ENCODE data around the gene ATF3. TPM values are rescaled to one million over a fixed set of nuclear protein-coding genes. Genes with fewer than 3 reads are reported as not detected.
A peak's percentile ranks its signal among the peaks of the same experiment; 100 is the strongest.

ATF3 gene
- total and polyA plus RNA-seq, 4 donors: 22.7 to 265 (median 44.5) TPM

DNA sequence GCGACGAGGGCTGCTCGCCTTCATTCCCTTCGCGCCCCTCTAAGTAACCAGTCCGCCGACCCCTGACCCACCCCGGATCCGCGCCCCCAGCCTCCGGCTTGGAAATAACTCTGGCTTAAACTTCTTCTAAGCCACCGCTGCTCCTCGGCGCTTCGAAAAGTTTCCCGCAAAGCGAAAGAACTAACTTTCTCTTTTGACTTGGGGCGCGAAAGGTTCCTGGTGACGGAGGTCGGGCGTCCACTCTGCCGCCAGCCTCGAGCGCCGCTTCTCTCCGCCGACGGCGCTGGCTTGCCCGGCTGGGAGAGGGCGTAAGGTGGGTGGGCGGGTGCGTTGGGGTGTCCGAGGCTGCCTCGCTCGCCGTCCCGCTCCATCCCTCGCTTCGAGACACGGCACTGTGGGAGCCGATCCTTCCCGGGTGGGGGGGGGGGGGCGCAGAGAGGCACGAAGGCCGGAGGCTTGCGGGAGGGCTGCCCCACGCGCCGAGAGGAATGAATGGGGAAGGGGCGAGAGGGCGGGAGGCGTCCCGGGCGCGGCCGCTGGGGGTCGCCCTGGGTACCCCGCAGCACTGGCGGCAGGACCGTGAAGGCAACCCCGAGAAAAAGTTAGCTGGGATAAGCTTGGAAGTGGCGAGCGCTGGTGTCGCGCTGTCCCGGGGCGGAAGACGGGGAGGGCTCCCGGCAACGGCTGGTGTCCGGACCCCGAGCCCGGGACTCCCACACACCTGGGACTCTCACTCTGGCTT lies 569 bp downstream of the ATF3 start:
- peak; percentile 49 for ATAC-seq (ENCODE audit: low FRiP score)
- Histone ChIP-seq H3K36me3 (ENCODE audit: control insufficient read depth in 1 of 2, insufficient read depth in 2 of 2, low read length in 1 of 2) (no peaks in the 10 kb centered on the region), H3K9me3 (ENCODE audit: control insufficient read depth, low read length) (no peaks in the 10 kb centered on the region), H3K4me1 (ENCODE audit: control insufficient read depth in 1 of 2, insufficient read depth in 2 of 2, low read length in 2 of 2) (peaks cover 9 to 13% of the 10 kb centered on the region in 2 donors), H3K27ac (ENCODE audit: low read depth in 1 of 2, low read length in 2 of 2) (peak overlapping the region; percentile 81 to 92), H3K27me3 (ENCODE audit: control insufficient read depth in 1 of 2, insufficient read depth in 2 of 2, low read length in 1 of 2) (peaks cover 0 to 2% of the 10 kb centered on the region in 2 donors), H3K4me3 (ENCODE audit: low read length in 2 of 2) (peak overlapping the region; percentile 87 to 92)
- peak; percentile 77 to 86 for DNase-seq
- intact Hi-C loops (cut with DNase I): loop anchor here (2.0 to 5.0 kb wide), 3 partner anchors 48 to 132 kb away; no protein-coding TSS in a partner anchor
- WGBS, 2 donors: 0 to 1% methylated on average over 59 to 75 of the region's 75 CpGs

DNA sequence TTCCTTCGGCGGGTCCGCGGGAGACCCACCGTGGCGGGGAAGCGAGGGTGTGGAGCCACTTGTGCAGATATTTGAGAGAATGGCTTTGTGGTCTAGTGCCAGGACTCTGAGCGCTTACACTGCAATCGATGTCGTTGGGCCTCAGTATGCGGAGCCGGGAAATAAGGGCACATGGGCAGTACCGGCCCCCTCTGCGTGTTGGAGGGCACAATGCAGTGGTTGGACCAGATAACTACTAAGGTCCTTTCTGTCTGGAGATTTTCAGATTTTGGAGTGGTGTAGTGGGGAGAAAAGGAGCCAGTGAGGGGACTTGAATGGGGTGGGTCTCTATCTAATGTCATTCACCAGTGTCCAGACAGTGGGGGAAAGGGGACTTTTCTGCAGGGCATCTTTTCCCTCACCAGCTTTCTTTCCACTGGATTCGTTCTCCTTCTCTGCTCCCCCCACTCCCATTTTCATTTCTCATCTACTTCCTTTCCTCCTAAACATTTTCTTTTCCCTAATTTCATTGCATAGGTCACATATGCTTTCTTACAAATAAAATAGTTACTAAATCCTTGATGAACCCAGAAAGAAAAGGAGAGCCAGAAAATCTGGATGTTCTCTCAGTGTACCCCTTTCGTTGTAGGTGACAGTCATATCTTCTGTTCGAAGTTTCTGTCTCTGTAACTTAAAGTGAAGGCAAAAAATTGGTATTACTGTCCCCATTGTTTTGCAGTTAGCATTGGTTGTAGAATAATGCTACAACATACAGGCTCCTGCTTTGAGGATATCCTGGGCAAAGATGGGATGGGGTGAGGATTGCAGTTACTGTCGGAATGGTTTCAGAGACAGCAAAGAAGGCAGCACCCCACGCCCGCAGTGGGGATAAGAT lies 1.4 kb downstream of the ATF3 start:
- Histone ChIP-seq H3K9me3 (ENCODE audit: control insufficient read depth, low read length) (no peaks in the 10 kb centered on the region), H3K4me1 (ENCODE audit: control insufficient read depth in 1 of 2, insufficient read depth in 2 of 2, low read length in 2 of 2) (peaks cover 9 to 13% of the 10 kb centered on the region in 2 donors), H3K27ac (ENCODE audit: low read depth in 1 of 2, low read length in 2 of 2) (peak overlapping the region in 1 of 2 donors; percentile 92), H3K4me3 (ENCODE audit: low read length in 2 of 2) (peak overlapping the region; percentile 87 to 92), H3K27me3 (ENCODE audit: control insufficient read depth in 1 of 2, insufficient read depth in 2 of 2, low read length in 1 of 2) (peaks cover 0 to 2% of the 10 kb centered on the region in 2 donors), H3K36me3 (ENCODE audit: control insufficient read depth in 1 of 2, insufficient read depth in 2 of 2, low read length in 1 of 2) (no peaks in the 10 kb centered on the region)
- 19% methylated on average over 20 of the region's 20 CpGs for WGBS, 2 donors
- no peak for ATAC-seq (ENCODE audit: low FRiP score)
- intact Hi-C loops (cut with DNase I): loop anchor here (2.0 to 5.0 kb wide), 3 partner anchors 49 to 133 kb away; no protein-coding TSS in a partner anchor
- no peak for DNase-seq

DNA sequence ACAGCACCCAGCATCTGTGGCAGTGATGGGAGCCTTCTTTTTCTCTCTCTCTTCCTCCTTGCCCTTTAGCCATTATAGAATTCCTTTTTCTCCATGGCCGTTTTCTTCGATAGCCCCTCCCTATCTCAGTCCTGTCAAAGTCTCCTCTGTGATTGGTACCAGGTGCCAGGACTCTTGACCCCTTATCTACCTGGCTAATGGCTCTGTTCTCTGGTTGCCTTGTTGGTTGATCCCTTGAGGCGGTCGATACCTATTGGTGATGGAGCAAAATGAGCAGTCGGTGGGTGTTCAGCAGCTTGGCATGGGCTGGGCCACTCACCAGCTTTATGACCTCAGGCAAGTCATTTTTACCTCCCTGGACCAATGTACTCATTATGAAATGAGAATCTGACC lies 2.0 kb downstream of the ATF3 start:
- Histone ChIP-seq H3K9me3 (ENCODE audit: control insufficient read depth, low read length) (no peaks in the 10 kb centered on the region), H3K36me3 (ENCODE audit: control insufficient read depth in 1 of 2, insufficient read depth in 2 of 2, low read length in 1 of 2) (no peaks in the 10 kb centered on the region), H3K4me1 (ENCODE audit: control insufficient read depth in 1 of 2, insufficient read depth in 2 of 2, low read length in 2 of 2) (peaks cover 8 to 13% of the 10 kb centered on the region in 2 donors), H3K27ac (ENCODE audit: low read depth in 1 of 2, low read length in 2 of 2) (no peak overlapping the region), H3K4me3 (ENCODE audit: low read length in 2 of 2) (peak overlapping the region in 1 of 2 donors; percentile 87), H3K27me3 (ENCODE audit: control insufficient read depth in 1 of 2, insufficient read depth in 2 of 2, low read length in 1 of 2) (peaks cover 0 to 2% of the 10 kb centered on the region in 2 donors)
- 79 to 80% methylated on average over 5 of the region's 5 CpGs for WGBS, 2 donors
- ATAC-seq (ENCODE audit: low FRiP score) (no peak), DNase-seq (no peak)
- intact Hi-C loops (cut with DNase I): no loop called here

DNA sequence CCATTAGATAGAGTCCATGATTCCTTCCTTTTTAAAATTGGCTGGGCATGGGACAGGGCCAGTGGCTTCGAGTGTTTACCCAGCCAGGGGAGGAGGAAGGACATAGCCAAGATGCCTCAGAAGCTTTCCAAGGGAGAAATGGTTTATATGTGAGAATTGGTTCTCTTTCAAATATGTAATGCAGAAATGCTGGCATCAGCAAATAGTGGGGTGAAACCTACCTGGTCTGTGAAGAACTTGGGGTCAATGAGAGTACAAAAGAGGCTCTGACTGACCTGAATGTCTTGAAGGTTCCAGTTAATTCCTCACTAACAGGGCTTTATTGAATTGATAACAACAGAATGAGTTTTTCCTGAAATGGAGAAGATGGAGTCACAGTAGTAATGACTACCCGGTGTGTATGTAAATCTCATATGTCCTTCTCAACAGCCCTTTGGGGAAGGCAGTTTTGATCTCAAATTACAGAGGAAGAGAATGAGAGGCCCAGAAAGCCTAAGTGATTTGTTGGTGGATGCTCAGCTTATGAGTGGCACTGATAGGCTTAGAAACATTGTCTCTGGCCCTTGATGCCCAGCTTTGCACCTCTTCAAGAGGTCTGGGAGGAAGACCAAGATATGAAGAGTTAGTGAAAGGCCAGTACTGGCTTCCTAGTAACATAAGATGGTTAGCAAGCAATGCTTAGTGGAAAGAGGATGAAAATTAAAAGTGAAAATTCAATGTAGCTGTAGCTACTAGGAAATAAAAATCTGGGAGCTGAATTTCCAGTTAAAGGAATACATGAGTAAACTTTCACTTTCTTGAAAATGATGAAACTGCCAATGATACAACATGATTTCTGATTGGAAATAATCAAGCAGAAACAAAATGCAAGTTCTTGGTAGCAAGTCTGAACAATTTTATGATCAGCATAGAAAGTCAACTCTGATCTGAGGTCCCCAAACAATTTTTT lies 2.7 kb downstream of the ATF3 start:
- ATAC-seq (ENCODE audit: low FRiP score) (no peak), DNase-seq (no peak)
- H3K27me3 ChIP-seq (ENCODE audit: control insufficient read depth in 1 of 2, insufficient read depth in 2 of 2, low read length in 1 of 2): peaks cover 0 to 2% of the 10 kb centered on the region in 2 donors
- no peaks in the 10 kb centered on the region for H3K36me3 ChIP-seq (ENCODE audit: control insufficient read depth in 1 of 2, insufficient read depth in 2 of 2, low read length in 1 of 2)
- intact Hi-C loops (cut with DNase I): no loop called here
- H3K27ac ChIP-seq (ENCODE audit: low read depth in 1 of 2, low read length in 2 of 2): no peak overlapping the region
- peaks cover 7 to 8% of the 10 kb centered on the region in 2 donors for H3K4me1 ChIP-seq (ENCODE audit: control insufficient read depth in 1 of 2, insufficient read depth in 2 of 2, low read length in 2 of 2)
- 62 to 65% methylated on average over 2 of the region's 2 CpGs for WGBS, 2 donors
- no peaks in the 10 kb centered on the region for H3K9me3 ChIP-seq (ENCODE audit: control insufficient read depth, low read length)
- no peak overlapping the region for H3K4me3 ChIP-seq (ENCODE audit: low read length in 2 of 2)

- DNase-seq (no peak), ATAC-seq (ENCODE audit: low FRiP score) (no peak)
- Histone ChIP-seq H3K4me1 (ENCODE audit: control insufficient read depth in 1 of 2, insufficient read depth in 2 of 2, low read length in 2 of 2) (peaks cover 6 to 8% of the 10 kb centered on the region in 2 donors), H3K9me3 (ENCODE audit: control insufficient read depth, low read length) (no peaks in the 10 kb centered on the region), H3K4me3 (ENCODE audit: low read length in 2 of 2) (no peak overlapping the region), H3K27ac (ENCODE audit: low read depth in 1 of 2, low read length in 2 of 2) (no peak overlapping the region), H3K27me3 (ENCODE audit: control insufficient read depth in 1 of 2, insufficient read depth in 2 of 2, low read length in 1 of 2) (peaks cover 0 to 2% of the 10 kb centered on the region in 2 donors), H3K36me3 (ENCODE audit: control insufficient read depth in 1 of 2, insufficient read depth in 2 of 2, low read length in 1 of 2) (peaks cover 0 to 3% of the 10 kb centered on the region in 2 donors)
- 85 to 90% methylated on average over 8 of the region's 8 CpGs for WGBS, 2 donors
- intact Hi-C loops (cut with DNase I): no loop called here
Measured at GRCh38 chr1:212612041-212612961, 3.7 kb downstream of the ATF3 start.

- intact Hi-C loops (cut with DNase I): no loop called here
- Histone ChIP-seq H3K27ac (ENCODE audit: low read depth in 1 of 2, low read length in 2 of 2) (no peak overlapping the region), H3K36me3 (ENCODE audit: control insufficient read depth in 1 of 2, insufficient read depth in 2 of 2, low read length in 1 of 2) (peaks cover 0 to 6% of the 10 kb centered on the region in 2 donors), H3K27me3 (ENCODE audit: control insufficient read depth in 1 of 2, insufficient read depth in 2 of 2, low read length in 1 of 2) (no peaks in the 10 kb centered on the region), H3K9me3 (ENCODE audit: control insufficient read depth, low read length) (no peaks in the 10 kb centered on the region), H3K4me3 (ENCODE audit: low read length in 2 of 2) (no peak overlapping the region), H3K4me1 (ENCODE audit: control insufficient read depth in 1 of 2, insufficient read depth in 2 of 2, low read length in 2 of 2) (peaks cover 6 to 8% of the 10 kb centered on the region in 2 donors)
- 92 to 93% methylated on average over 8 of the region's 8 CpGs for WGBS, 2 donors
- ATAC-seq (ENCODE audit: low FRiP score) (no peak), DNase-seq (no peak)
Measured at GRCh38 chr1:212613440-212614335, 5.1 kb downstream of the ATF3 start.
